ENCODE measurements around the gene KLHL29. TPM values are rescaled to one million over a fixed set of nuclear protein-coding genes. Genes with fewer than 3 reads are reported as not detected.

Gene KLHL29
- total RNA-seq, 1 experiment from 2014 or later: 7.7 TPM

GRCh38 chr2:23657371-23657770 lies 272.4 kb downstream of the KLHL29 start:
- intact Hi-C loops (cut with micrococcal nuclease; ENCODE audit: unreplicated experiment) (no loop called here), in situ Hi-C loops (cut with HindIII; ENCODE audit: low pct_unique_long_range_greater_than_20kb, low sequenced_read_pairs) (no loop called here)
- Histone ChIP-seq H3K9me3 (ENCODE audit: control insufficient read depth, insufficient read depth, low read depth, low read length) (no peaks in the 10 kb centered on the region), H3K4me1 (ENCODE audit: control insufficient read depth, insufficient read depth, low read length) (no peaks in the 10 kb centered on the region), H3K27me3 (ENCODE audit: control insufficient read depth, insufficient read depth, low read length) (no peaks in the 10 kb centered on the region), H3K36me3 (ENCODE audit: control insufficient read depth, insufficient read depth, low read length) (no peaks in the 10 kb centered on the region), H3K27ac (ENCODE audit: low read length) (no peak overlapping the region), H3K4me3 (ENCODE audit: low read depth in 2 of 2, low read length in 2 of 2) (no peak overlapping the region)
- DNase-seq (ENCODE audit: low read depth, low spot score) (no peak), ATAC-seq (no peak)
- TF ChIP-seq POLR2AphosphoS5 (IDR thresholded peaks at IDR 0.05; ENCODE audit: low read depth, low read length) (no peak), TCF7L2 (IDR thresholded peaks at IDR 0.05; ENCODE audit: low read depth, low read length) (no peak), SIN3A (IDR thresholded peaks at IDR 0.05; ENCODE audit: borderline replicate concordance, insufficient read depth, low read depth, low read length) (no peak), REST (IDR thresholded peaks at IDR 0.05; ENCODE audit: insufficient read depth in 1 of 2, low read depth in 2 of 2, low read length in 1 of 2) (no peak), CTCF (IDR thresholded peaks at IDR 0.05) (no peak)
- ChIA-PET CTCF (no interaction called here), POLR2A (no interaction called here)
- BruUV-seq (replicated peaks): no TSS peak

- TF ChIP-seq REST (IDR thresholded peaks at IDR 0.05; ENCODE audit: insufficient read depth in 1 of 2, low read depth in 2 of 2, low read length in 1 of 2): no peak
- no peak for TF ChIP-seq TCF7L2 (IDR thresholded peaks at IDR 0.05; ENCODE audit: low read depth, low read length)
- TF ChIP-seq SIN3A (IDR thresholded peaks at IDR 0.05; ENCODE audit: borderline replicate concordance, insufficient read depth, low read depth, low read length): no peak
- no peak for TF ChIP-seq POLR2AphosphoS5 (IDR thresholded peaks at IDR 0.05; ENCODE audit: low read depth, low read length)
- no peaks in the 10 kb centered on the region for H3K27me3 ChIP-seq (ENCODE audit: control insufficient read depth, insufficient read depth, low read length)
- ChIA-PET CTCF (no interaction called here), POLR2A (no interaction called here)
- H3K4me3 ChIP-seq (ENCODE audit: low read depth in 2 of 2, low read length in 2 of 2): no peak overlapping the region
- no peaks in the 10 kb centered on the region for H3K4me1 ChIP-seq (ENCODE audit: control insufficient read depth, insufficient read depth, low read length)
- BruUV-seq (replicated peaks): no TSS peak
- DNase-seq (ENCODE audit: low read depth, low spot score) (no peak), ATAC-seq (no peak)
- in situ Hi-C loops (cut with HindIII; ENCODE audit: low pct_unique_long_range_greater_than_20kb, low sequenced_read_pairs) (no loop called here), intact Hi-C loops (cut with micrococcal nuclease; ENCODE audit: unreplicated experiment) (no loop called here)
- no peak overlapping the region for H3K27ac ChIP-seq (ENCODE audit: low read length)
- H3K9me3 ChIP-seq (ENCODE audit: control insufficient read depth, insufficient read depth, low read depth, low read length): no peaks in the 10 kb centered on the region
- H3K36me3 ChIP-seq (ENCODE audit: control insufficient read depth, insufficient read depth, low read length): no peaks in the 10 kb centered on the region
These were observed 273.0 kb downstream of the KLHL29 start for GRCh38 chr2:23657934-23658333.

Measured in Panc1 (cell line).